GM12878 (cell line): ENCODE data around the gene TMEM61. TPM values are rescaled to one million over a fixed set of nuclear protein-coding genes. Genes with fewer than 3 reads are reported as not detected.

Experiments
- ATAC-seq: fragments of 200-7000 bp; cut with Tn5 transposase; 3 replicates; pipeline ENCODE4 v1.9.1; 2020; ENCODE audit warnings: mild to moderate bottlenecking, moderate library complexity
- BruUV-seq: library from RNA; stranded (reverse); fragments of 400-500 nt; replicated peaks from 2 replicates; lab custom pipeline; 2021; lab: Mats Ljungman, UMichigan
- CTCF ChIA-PET: fragments of 300-600 bp; sonication (Branson Sonifier 250); formaldehyde crosslinking; extraction: SDS; loops from one replicate; lab custom pipeline; 2021; ENCODE audit warnings: inconsistent platforms; lab: Yijun Ruan, JAX
- POLR2A ChIA-PET: fragments of 350-600 bp; formaldehyde crosslinking; extraction: SDS; loops from one replicate; lab custom pipeline; 2021; ENCODE audit warnings: inconsistent platforms; lab: Charles Lee
- RAD21 ChIA-PET: fragments of 300-600 bp; sonication (Branson Sonifier 250); formaldehyde crosslinking; loops from one replicate; lab custom pipeline; 2023; ENCODE audit warnings: antibody characterized with exemption; ENCODE audit not compliant: unreplicated experiment; lab: Charles Lee
- SMC1A ChIA-PET: fragments of 300-600 bp; sonication (Branson Sonifier 250); formaldehyde crosslinking; loops from one replicate; lab custom pipeline; 2023; ENCODE audit not compliant: unreplicated experiment, uncharacterized antibody; lab: Charles Lee
- DNase-seq: peaks from one replicate; pipeline ENCODE4 v3.0.0-alpha.2; 2011; ENCODE audit warnings: low read depth, low spot score
- FAIRE-seq: peaks from 3 replicates; lab custom pipeline; 2011; peaks lifted over from hg19 to GRCh38; lab: Jason Lieb, UNC
- H2AFZ ChIP-seq: 2 replicates; pipeline ENCODE4 v1.6.0; 2011; ENCODE audit warnings: low read depth, low read length, control low read depth; ENCODE audit not compliant: control insufficient read depth
- H3K27ac ChIP-seq: 2 replicates; pipeline ENCODE4 v1.5.1; 2011; ENCODE audit warnings: control low read depth; ENCODE audit not compliant: control insufficient read depth, insufficient read depth
- H3K27me3 ChIP-seq, 2 experiments: replicated peaks in 1 of 2; 2 replicates each; pipeline versions ENCODE4 v1.6.0 to v1.6.1; 2011; ENCODE audit warnings: low read length in 1 of 2; ENCODE audit not compliant: control insufficient read depth in 2 of 2, insufficient read depth in 2 of 2
- H3K36me3 ChIP-seq, 2 experiments: 2 replicates each; pipeline ENCODE4 v1.5.1; 2011; ENCODE audit warnings: low read length in 1 of 2; ENCODE audit not compliant: control insufficient read depth in 2 of 2, insufficient read depth in 2 of 2
- H3K4me1 ChIP-seq: 2 replicates; pipeline ENCODE4 v1.6.1; 2011; ENCODE audit warnings: mild to moderate bottlenecking, low read length, moderate library complexity, mixed read lengths; ENCODE audit not compliant: control insufficient read depth, insufficient read depth
- H3K4me2 ChIP-seq: 2 replicates; pipeline ENCODE4 v1.6.0; 2011; ENCODE audit warnings: control low read depth; ENCODE audit not compliant: control insufficient read depth, insufficient read depth
- H3K4me3 ChIP-seq: fragments of 200-600 bp; sonication (generic); 2 replicates; pipeline ENCODE4 v1.5.1; 2016
- H3K79me2 ChIP-seq: 2 replicates; pipeline ENCODE4 v1.6.0; 2011; ENCODE audit warnings: low read length; ENCODE audit not compliant: control insufficient read depth, insufficient read depth
- H3K9ac ChIP-seq: 2 replicates; pipeline ENCODE4 v1.8.0; 2011; ENCODE audit warnings: low read length, control low read depth, mixed read lengths; ENCODE audit not compliant: control insufficient read depth, insufficient read depth
- H3K9me3 ChIP-seq: replicated peaks from 3 replicates; pipeline ENCODE4 v1.5.1; 2011; ENCODE audit warnings: mild to moderate bottlenecking, low read length; ENCODE audit not compliant: control insufficient read depth, insufficient read depth
- H4K20me1 ChIP-seq: 2 replicates; pipeline ENCODE4 v1.6.0; 2011; ENCODE audit not compliant: control insufficient read depth, insufficient read depth
- ATF7 ChIP-seq: fragments of 450-650 bp; IDR thresholded peaks from 2 replicates; pipeline ENCODE4 v1.6.1; 2016; ENCODE audit warnings: low read depth, mild to moderate bottlenecking
- BACH1 ChIP-seq: fragments of 450-650 bp; IDR thresholded peaks from 2 replicates; pipeline ENCODE4 v1.6.1; 2017; ENCODE audit warnings: mild to moderate bottlenecking, borderline replicate concordance
- CBFB ChIP-seq: IDR thresholded peaks from 2 replicates; pipeline ENCODE4 v1.6.1; 2016; ENCODE audit warnings: antibody characterized with exemption, low read depth
- CREB1 ChIP-seq: IDR thresholded peaks from 2 replicates; pipeline ENCODE4 v1.6.1; 2012; ENCODE audit warnings: low read depth, mild to moderate bottlenecking, inconsistent platforms
- CTCF ChIP-seq, 3 experiments: IDR thresholded peaks in 2 of 3; conservative IDR thresholded peaks in 1 of 3; 2 replicates each; pipeline ENCODE4 v1.5.1; 2011; ENCODE audit warnings: low read depth in 3 of 3, low read length in 3 of 3, mild to moderate bottlenecking in 3 of 3, control low read depth in 2 of 3, moderate library complexity in 2 of 3, inconsistent platforms in 1 of 3, mixed read lengths in 1 of 3; ENCODE audit not compliant: control insufficient read depth in 2 of 3, insufficient read depth in 1 of 3; ENCODE audit errors: extremely low read depth in 1 of 3
- EP300 ChIP-seq, 2 experiments: fragments of 150-350 bp in 1 of 2; IDR thresholded peaks; 2 replicates each; pipeline ENCODE4 v1.6.1; 2011 to 2012; ENCODE audit warnings: low read depth in 2 of 2, low read length in 2 of 2, borderline replicate concordance in 1 of 2, improper control_type of control experiment in 1 of 2, inconsistent platforms in 1 of 2; ENCODE audit not compliant: control insufficient read depth in 1 of 2
- IRF5 ChIP-seq: fragments of 450-650 bp; IDR thresholded peaks from 2 replicates; pipeline ENCODE4 v1.6.1; 2017; ENCODE audit warnings: borderline replicate concordance
- LARP7 ChIP-seq: fragments of 450-650 bp; IDR thresholded peaks from 2 replicates; pipeline ENCODE4 v1.6.1; 2017; ENCODE audit warnings: mild to moderate bottlenecking
- POU2F2 ChIP-seq: IDR thresholded peaks from 3 replicates; pipeline ENCODE4 v1.6.1; 2011; ENCODE audit warnings: low read depth, mild to moderate bottlenecking, low read length, borderline replicate concordance
- RUNX3 ChIP-seq: IDR thresholded peaks from 2 replicates; pipeline ENCODE4 v1.6.1; 2012; ENCODE audit warnings: low read length, inconsistent platforms
- SREBF1 ChIP-seq: IDR thresholded peaks from 2 replicates; pipeline ENCODE4 v1.6.1; 2012; ENCODE audit warnings: mild to moderate bottlenecking, low read length
- SRF ChIP-seq, 2 experiments: IDR thresholded peaks; 2 replicates each; pipeline ENCODE4 v1.6.1; 2011; ENCODE audit warnings: low read depth in 2 of 2, low read length in 2 of 2, mild to moderate bottlenecking in 1 of 2, moderate library complexity in 1 of 2
- SUZ12 ChIP-seq: fragments of 200-600 bp; sonication (generic); IDR thresholded peaks from one replicate; pipeline ENCODE4 v1.6.1; 2018; ENCODE audit warnings: antibody characterized with exemption, mild to moderate bottlenecking; ENCODE audit not compliant: unreplicated experiment
- YY1 ChIP-seq: IDR thresholded peaks from 2 replicates; pipeline ENCODE4 v1.6.1; 2011; ENCODE audit warnings: low read depth, mild to moderate bottlenecking, low read length
- ZSCAN29 ChIP-seq: fragments of 450-650 bp; IDR thresholded peaks from 2 replicates; pipeline ENCODE4 v1.6.1; 2017; ENCODE audit warnings: mild to moderate bottlenecking, moderate library complexity
- WGBS: methylation state at CpG from one replicate; pipeline ENCODE4 v1.1.6; 2016; ENCODE audit warnings: low lambda C conversion rate; ENCODE audit not compliant: insufficient replicate concordance, insufficient coverage; ENCODE audit errors: missing lambda C conversion rate; 5-methylcytosine and 5-hydroxymethylcytosine counted together
- in situ Hi-C: fragments of 300-500 bp; cut with MboI; formaldehyde crosslinking; loops from 9 replicates; pipeline ENCODE4 v1.14.3; 2018; ENCODE audit warnings: mixed read lengths
- intact Hi-C: fragments of 100-400 bp; cut with micrococcal nuclease; formaldehyde crosslinking; loops from one replicate; pipeline ENCODE4 v1.14.2; 2022; ENCODE audit not compliant: unreplicated experiment
- polyA plus RNA-seq, 11 experiments: library from polyadenylated mRNA; depleted of rRNA in 4 of 11; unstranded in 6 of 11; stranded (reverse) in 5 of 11; fragments of >200 nt; fragmentation: Nextera tagmentation in 4 of 11; fragmentation: Illumina TruSeq in 1 of 11; extraction: Ambion mirVana in 4 of 11; extraction: Trizol in 1 of 11; gene quantifications; 1 replicate in 1 of 11; 2 replicates in 10 of 11; pipeline versions ENCODE4 v1.2.1 to v1.2.3, GENCODE V29; 2011 to 2016; ENCODE audit warnings: inconsistent platforms in 2 of 11, missing spikeins in 2 of 11, low read depth in 1 of 11
- total RNA-seq, 4 experiments: library from RNA; depleted of rRNA in 3 of 4; stranded (reverse); fragments of >200 nt in 3 of 4; fragmentation: Illumina TruSeq in 1 of 4; extraction: Trizol in 1 of 4; gene quantifications; 2 replicates each; pipeline versions ENCODE4 v1.2.1 to v1.2.3, GENCODE V29; 2013 to 2021
- TF ChIP-seq, protein P1 (sequence below): fragments of 450-650 bp; IDR thresholded peaks from 2 replicates; pipeline ENCODE4 v1.6.1; 2017; ENCODE audit warnings: mild to moderate bottlenecking, moderate library complexity

TMEM61 gene
- total and polyA plus RNA-seq, 10 of the 15 experiments (the other 5 are each of a cell fraction or from before 2014, with no cell fraction given): not detected

DNA sequence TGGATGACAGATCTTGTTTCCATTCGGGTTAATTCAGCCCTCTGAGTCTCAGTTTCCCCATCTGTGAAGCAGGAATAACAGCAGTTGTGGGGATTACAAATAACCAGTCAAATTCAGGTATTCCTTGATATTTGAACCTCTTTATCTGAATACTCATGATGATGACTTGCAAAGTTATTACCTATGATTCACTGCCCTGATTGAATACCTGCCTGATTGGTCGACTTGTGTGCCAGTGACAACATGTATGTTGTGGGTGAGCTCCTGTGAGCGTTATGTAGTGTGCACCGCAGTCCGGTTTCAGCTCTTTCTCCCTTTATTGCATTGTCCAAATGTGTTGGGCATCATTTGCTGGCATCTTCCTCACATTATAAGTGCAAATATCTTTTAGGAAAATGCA, 9.5 kb upstream of the TMEM61 start (continued):
- TF ChIP-seq, protein P1, sequence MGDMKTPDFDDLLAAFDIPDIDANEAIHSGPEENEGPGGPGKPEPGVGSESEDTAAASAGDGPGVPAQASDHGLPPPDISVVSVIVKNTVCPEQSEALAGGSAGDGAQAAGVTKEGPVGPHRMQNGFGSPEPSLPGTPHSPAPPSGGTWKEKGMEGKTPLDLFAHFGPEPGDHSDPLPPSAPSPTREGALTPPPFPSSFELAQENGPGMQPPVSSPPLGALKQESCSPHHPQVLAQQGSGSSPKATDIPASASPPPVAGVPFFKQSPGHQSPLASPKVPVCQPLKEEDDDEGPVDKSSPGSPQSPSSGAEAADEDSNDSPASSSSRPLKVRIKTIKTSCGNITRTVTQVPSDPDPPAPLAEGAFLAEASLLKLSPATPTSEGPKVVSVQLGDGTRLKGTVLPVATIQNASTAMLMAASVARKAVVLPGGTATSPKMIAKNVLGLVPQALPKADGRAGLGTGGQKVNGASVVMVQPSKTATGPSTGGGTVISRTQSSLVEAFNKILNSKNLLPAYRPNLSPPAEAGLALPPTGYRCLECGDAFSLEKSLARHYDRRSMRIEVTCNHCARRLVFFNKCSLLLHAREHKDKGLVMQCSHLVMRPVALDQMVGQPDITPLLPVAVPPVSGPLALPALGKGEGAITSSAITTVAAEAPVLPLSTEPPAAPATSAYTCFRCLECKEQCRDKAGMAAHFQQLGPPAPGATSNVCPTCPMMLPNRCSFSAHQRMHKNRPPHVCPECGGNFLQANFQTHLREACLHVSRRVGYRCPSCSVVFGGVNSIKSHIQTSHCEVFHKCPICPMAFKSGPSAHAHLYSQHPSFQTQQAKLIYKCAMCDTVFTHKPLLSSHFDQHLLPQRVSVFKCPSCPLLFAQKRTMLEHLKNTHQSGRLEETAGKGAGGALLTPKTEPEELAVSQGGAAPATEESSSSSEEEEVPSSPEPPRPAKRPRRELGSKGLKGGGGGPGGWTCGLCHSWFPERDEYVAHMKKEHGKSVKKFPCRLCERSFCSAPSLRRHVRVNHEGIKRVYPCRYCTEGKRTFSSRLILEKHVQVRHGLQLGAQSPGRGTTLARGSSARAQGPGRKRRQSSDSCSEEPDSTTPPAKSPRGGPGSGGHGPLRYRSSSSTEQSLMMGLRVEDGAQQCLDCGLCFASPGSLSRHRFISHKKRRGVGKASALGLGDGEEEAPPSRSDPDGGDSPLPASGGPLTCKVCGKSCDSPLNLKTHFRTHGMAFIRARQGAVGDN: no peak
- TF ChIP-seq IRF5 (no peak), EP300 (IDR thresholded peaks at IDR 0.05; ENCODE audit: borderline replicate concordance in 1 of 2, control insufficient read depth in 1 of 2, low read depth in 2 of 2, low read length in 2 of 2) (no peak), SRF (IDR thresholded peaks at IDR 0.05; ENCODE audit: low read depth in 2 of 2, low read length in 2 of 2) (no peak)

GRCh38 chr1:54971317-54971791, 9.1 kb upstream of the TMEM61 start:
- Histone ChIP-seq H3K4me2 (no peak overlapping the region), H3K4me3 (no peak overlapping the region), H3K27ac (no peak overlapping the region), H3K9me3 (no peaks in the 10 kb centered on the region; the same call in 2 of the 3 replicates), H3K4me1 (peaks cover 10% of the 10 kb centered on the region), H3K9ac (no peak overlapping the region), H3K79me2 (no peaks in the 10 kb centered on the region), H3K36me3 (no peaks in the 10 kb centered on the region), H2AFZ (no peak overlapping the region), H3K27me3 (peaks cover 0 to 4% of the 10 kb centered on the region in 2 experiments; a peak in 1 of 4 replicates), H4K20me1 (no peaks in the 10 kb centered on the region)
- POLR2A ChIA-PET: interaction anchor here (0.5 kb wide), 1 partner anchor 1026 kb away, joined by 3 read pairs; the partner anchor contains the start of gene IFT25
- DNase-seq (peak; percentile 60), FAIRE-seq (peak; percentile 49), ATAC-seq (peak; percentile 97)
- 6% methylated on average over 7 of the region's 7 CpGs for WGBS
- SMC1A ChIA-PET: interaction anchor here (0.7 to 1.0 kb wide), 3 partner anchors 22 to 206 kb away, joined by 3 read pairs; no protein-coding TSS in a partner anchor
- no TSS peak for BruUV-seq
- intact Hi-C loops: no loop called here
- RAD21 ChIA-PET: interaction anchor here (0.8 to 1.4 kb wide), 2 partner anchors 21 to 25 kb away, joined by 3 to 5 read pairs; no protein-coding TSS in a partner anchor
- in situ Hi-C loops: no loop called here
- CTCF ChIA-PET: interaction anchor here (0.8 to 3.2 kb wide), 6 partner anchors 11 to 51 kb away, joined by 3 to 19 read pairs (median 6); no protein-coding TSS in a partner anchor
- TF ChIP-seq ATF7 (peak; percentile 75), CREB1 (peak; percentile 98), POU2F2 (peak; percentile 86; the same call in 1 of the 3 replicates), LARP7 (no peak), RUNX3 (peak; percentile 79), ZSCAN29 (no peak), CBFB (peak; percentile 51; the same call in 1 of the 2 replicates), SREBF1 (no peak), SUZ12 (no peak), CTCF (IDR thresholded peaks at IDR 0.05 in 2 of 3, conservative IDR thresholded peaks at IDR 0.05 in 1 of 3; ENCODE audit: control insufficient read depth in 2 of 3, extremely low read depth in 1 of 3, insufficient read depth in 1 of 3, low read depth in 3 of 3, low read length in 3 of 3) (no peak), BACH1 (0 out of 2 replicates have a peak, but pooled peaks have one; percentile 23), YY1 (no peak)
